ENCODE results near the gene SLC24A5.

SLC24A5 gene

DNA sequence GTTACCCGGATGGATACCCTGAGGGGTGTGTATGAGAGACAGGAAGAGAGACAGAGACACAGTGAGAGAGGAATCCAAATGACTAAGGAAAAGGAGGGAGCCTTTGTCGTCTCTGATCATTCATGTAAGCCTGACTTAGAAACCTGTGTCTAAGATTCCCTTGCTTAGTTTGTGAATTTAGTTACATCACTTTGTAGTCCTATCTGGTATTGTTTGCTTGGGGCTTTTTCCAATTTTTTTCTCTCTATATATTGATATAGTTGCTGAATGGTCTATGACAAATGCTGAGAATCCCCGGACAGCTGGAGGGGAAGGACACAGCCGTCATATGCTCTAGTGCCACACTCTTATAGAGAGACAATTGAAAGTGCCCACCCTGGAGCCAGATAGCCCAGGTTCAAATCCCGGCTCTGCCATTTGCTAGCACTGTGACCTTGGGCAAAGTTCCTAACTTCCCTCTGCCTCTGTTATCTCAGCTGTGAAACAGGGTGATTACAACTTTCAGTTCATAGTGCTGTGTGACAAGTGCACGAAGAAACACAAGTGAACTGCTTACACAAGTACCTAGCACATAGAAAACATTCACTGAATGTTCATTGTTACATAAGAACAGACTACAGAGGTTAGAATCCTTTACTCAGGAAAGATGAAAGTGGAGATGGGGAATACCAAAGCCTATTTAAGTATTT lies 6.0 kb downstream of the SLC24A5 start:
- DNase-seq (ENCODE audit: low read depth in 2 of 2): no peak
- TF ChIP-seq, protein P1, sequence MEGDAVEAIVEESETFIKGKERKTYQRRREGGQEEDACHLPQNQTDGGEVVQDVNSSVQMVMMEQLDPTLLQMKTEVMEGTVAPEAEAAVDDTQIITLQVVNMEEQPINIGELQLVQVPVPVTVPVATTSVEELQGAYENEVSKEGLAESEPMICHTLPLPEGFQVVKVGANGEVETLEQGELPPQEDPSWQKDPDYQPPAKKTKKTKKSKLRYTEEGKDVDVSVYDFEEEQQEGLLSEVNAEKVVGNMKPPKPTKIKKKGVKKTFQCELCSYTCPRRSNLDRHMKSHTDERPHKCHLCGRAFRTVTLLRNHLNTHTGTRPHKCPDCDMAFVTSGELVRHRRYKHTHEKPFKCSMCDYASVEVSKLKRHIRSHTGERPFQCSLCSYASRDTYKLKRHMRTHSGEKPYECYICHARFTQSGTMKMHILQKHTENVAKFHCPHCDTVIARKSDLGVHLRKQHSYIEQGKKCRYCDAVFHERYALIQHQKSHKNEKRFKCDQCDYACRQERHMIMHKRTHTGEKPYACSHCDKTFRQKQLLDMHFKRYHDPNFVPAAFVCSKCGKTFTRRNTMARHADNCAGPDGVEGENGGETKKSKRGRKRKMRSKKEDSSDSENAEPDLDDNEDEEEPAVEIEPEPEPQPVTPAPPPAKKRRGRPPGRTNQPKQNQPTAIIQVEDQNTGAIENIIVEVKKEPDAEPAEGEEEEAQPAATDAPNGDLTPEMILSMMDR (IDR thresholded peaks at IDR 0.05; ENCODE audit: low read depth, low read length): no peak
- H3K4me3 ChIP-seq (replicated peaks in 1 of 2; ENCODE audit: low read depth in 2 of 2, low read length in 2 of 2): no peak overlapping the region

DNA sequence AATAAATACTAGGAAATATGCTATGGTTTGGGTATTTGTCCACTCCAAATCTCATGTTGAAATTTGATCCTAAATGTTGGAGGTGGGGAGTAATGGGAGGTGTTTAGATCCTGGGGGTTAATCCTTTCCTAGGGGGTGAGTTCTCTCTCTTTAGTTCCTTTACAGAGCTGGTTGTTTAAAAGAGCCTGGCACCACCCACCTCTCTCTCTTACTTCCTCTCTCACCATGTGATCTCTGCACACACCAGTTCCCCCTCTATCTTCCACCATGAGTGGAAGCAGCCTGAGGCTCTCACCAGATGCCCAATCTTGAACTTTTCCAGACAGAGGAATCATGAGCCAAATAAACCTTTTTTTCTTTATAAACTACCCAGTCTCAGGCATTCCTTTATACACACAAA lies 10.5 kb downstream of the SLC24A5 start:
- TF ChIP-seq, protein P1 (IDR thresholded peaks at IDR 0.05; ENCODE audit: low read depth, low read length): no peak
- DNase-seq (ENCODE audit: low read depth in 2 of 2): no peak

DNA sequence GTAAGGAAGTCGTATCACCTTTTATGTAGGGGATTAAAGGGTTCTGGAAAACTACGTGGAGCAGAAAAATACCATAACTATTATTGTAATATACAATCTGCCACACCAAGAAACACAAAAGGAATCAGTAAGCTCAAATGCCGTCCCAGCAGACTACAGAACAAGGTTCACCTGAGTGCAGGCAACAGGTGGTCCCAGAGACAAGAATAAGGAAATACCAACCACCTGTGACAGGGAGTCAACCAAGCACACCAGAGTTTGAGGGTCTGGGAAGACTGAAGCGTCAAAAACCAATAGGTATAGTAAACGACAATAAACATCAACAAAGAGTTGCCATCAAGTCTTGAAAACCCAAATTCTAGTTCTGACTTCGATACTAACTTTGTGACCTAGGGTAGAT lies 12.1 kb downstream of the SLC24A5 start:
- TF ChIP-seq, protein P1 (IDR thresholded peaks at IDR 0.05; ENCODE audit: low read depth, low read length): no peak
- no peak for DNase-seq (ENCODE audit: low read depth in 2 of 2)

More for the DNA sequence above, 10.5 kb downstream of the SLC24A5 start:
- H3K4me3 ChIP-seq (replicated peaks in 1 of 2; ENCODE audit: low read depth in 2 of 2, low read length in 2 of 2): no peak overlapping the region

DNA sequence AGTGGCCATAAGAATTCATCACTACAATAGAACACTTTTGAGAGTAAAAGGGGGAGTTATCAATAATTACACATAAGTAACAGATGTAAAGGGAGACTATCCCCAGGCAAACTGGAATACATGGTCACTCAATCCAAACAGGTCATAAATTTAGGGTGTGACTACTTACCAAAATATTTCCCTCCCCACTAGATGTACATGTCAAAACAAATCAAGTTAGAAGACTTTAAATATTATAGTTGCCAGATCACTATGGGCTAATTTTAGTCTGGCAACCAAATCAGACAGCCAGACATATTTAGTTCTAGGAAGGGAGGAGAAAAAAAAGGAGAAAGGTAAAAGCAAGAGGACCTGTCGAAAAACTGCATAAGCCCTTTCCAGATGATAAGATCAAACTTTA lies 23.1 kb downstream of the SLC24A5 start:
- peak in 1 of 2 donors; percentile 3 for DNase-seq (ENCODE audit: low read depth in 2 of 2)
- H3K4me3 ChIP-seq (replicated peaks in 1 of 2; ENCODE audit: low read depth in 2 of 2, low read length in 2 of 2): no peak overlapping the region
- TF ChIP-seq, protein P1 (IDR thresholded peaks at IDR 0.05; ENCODE audit: low read depth, low read length): no peak

More for the DNA sequence above, 12.1 kb downstream of the SLC24A5 start:
- no peak overlapping the region for H3K4me3 ChIP-seq (replicated peaks in 1 of 2; ENCODE audit: low read depth in 2 of 2, low read length in 2 of 2)

DNA sequence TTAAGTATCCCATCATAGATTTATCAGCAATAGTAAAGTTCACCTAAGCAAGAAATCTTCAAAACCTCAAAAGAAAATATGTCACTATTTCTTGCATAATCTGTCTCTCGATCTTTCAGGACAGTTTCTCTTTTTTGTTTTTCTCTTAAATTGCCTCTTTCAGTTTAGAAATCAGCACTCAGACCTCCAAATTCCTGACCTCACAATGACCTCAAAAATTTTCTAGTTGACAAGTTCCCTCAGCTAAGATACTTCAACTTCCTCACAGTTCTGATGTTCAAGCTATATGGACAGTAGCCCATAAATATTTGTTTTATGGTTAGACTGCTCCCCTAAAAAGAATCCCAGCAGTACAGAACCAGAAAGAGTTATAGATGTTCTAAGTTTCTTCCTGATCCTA lies 24.1 kb downstream of the SLC24A5 start:
- peak; percentile 1 to 18 for DNase-seq (ENCODE audit: low read depth in 2 of 2)
- TF ChIP-seq, protein P1 (IDR thresholded peaks at IDR 0.05; ENCODE audit: low read depth, low read length): no peak
- no peak overlapping the region for H3K4me3 ChIP-seq (replicated peaks in 1 of 2; ENCODE audit: low read depth in 2 of 2, low read length in 2 of 2)

DNA sequence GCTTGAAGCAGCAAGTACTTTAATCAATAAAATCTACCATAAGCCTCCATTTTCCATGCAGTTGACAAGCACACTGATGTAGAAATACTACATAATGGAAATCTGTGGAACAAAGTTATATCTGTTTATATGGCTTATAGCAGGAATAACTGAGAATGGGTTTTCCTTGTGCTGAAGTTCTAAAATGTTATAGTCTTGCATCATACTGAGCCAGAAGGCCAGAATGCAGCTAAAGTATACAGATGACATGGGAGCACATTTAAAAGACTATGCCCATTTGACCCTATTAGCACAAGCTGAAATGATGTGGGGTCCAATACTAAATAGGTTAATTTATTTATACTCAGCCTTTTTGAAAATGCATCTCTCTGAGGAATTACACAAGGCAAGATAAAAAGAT lies 25.1 kb downstream of the SLC24A5 start:
- H3K4me3 ChIP-seq (replicated peaks in 1 of 2; ENCODE audit: low read depth in 2 of 2, low read length in 2 of 2): no peak overlapping the region
- TF ChIP-seq, protein P1 (IDR thresholded peaks at IDR 0.05; ENCODE audit: low read depth, low read length): no peak
- DNase-seq (ENCODE audit: low read depth in 2 of 2): peak in 1 of 2 donors; percentile 7

DNA sequence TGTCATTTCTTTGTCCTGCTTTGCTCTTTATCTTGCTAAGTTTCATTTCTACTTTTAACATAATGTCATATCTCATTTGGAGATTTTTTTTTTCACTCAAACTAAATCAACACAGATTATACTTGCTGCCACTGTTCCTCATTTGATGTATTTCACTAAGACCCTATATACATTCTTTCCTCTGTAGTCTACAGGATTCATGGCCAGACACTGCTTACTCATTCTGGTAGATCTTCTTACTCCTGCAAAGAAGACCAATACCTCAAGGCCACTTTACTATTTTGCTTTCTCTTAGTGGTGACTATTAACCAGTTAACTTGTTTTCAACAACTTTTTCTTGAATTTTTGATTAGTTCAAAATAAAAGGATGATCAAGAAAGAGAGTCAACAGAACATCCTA lies 26.6 kb downstream of the SLC24A5 start:
- TF ChIP-seq, protein P1 (IDR thresholded peaks at IDR 0.05; ENCODE audit: low read depth, low read length): no peak
- H3K4me3 ChIP-seq (replicated peaks in 1 of 2; ENCODE audit: low read depth in 2 of 2, low read length in 2 of 2): no peak overlapping the region
- peak in 1 of 2 donors; percentile 5 for DNase-seq (ENCODE audit: low read depth in 2 of 2)

All from cardiac fibroblast (primary cell).